NCI-H446 treated with DMSO at 0.1 percent for 48 hours (cell line): ENCODE measurements around the gene CXADR.
"Not testable (repeated sequence)": the region's sequence is repeated elsewhere in the genome, so short reads cannot be mapped to it uniquely, and the experiment has no call there.

Experiments
- DNase-seq: peaks from one replicate; lab custom pipeline; 2025; lab: John Stamatoyannopoulos, UW

The CXADR gene

DNA sequence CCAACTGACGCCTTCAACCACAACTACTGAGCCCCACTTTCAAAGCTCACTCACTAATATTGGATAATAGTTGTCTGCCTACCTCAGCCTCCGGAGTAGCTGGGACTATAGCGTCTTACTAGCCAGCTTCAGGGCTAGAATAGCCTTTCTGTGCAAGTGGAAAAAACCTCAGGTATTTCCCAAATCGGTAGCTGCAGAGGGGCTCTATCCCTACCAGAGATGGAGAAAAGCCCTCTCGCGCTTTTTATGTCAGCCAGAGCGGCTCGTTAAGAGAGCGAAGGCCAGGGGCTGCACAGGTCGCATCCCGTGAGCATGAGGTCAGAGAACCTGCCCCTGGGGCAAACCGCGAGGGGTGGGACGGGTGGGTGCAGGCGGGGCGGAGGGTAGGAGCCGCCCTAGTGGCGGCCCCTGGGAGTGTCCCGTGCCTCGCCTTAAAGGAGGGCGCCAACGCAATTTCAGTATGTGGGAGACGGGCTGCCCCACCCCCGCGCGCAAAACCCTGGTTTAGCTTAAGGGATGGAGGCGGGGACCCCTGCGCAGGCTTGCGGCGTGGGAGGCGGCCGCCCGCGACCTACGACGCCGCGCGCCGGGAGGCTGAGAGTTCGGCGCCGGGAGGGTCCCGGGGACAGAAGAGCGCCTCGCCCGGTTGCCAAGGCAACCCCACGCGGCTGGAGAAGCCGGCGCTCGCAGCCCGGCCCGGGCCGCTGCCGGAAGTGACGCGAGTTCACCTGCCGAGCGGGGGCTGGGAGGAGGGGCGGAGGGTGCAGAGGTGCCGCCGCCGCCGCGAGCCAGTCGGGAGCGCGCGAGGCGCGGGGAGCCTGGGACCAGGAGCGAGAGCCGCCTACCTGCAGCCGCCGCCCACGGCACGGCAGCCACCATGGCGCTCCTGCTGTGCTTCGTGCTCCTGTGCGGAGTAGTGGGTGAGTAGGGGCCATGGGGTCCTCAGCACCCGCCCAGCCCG is at the start of gene CXADR:
TSS of gene CXADR (plus strand) at position 791 of the 961 bp plus-strand sequence. CDS start at position 878, 87 bp downstream.
- DNase-seq = peak; percentile 87

DNA sequence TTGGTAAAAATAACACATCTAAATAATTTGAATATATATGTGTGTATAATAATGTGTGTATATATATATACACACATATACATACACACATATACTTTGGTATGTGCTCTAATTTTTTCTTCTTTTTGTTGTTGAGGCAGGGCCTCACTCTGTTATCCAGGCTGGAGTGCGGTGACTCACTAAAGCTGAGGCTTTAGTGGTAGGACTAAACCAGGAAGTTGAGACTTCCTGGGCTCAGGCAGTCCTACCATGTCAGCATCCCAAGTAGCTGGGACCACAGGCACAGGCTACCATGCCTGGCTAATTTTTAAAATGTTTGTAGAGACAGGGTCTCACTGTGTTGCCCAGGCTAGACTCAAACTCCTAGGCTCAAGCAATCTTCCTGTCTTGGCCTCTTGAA is 46.7 kb upstream of the CXADR start:
- DNase-seq = no peak

- no peak for DNase-seq
These were observed 45.5 kb upstream of the CXADR start for GRCh38 chr21:17467392-17467791.

DNA sequence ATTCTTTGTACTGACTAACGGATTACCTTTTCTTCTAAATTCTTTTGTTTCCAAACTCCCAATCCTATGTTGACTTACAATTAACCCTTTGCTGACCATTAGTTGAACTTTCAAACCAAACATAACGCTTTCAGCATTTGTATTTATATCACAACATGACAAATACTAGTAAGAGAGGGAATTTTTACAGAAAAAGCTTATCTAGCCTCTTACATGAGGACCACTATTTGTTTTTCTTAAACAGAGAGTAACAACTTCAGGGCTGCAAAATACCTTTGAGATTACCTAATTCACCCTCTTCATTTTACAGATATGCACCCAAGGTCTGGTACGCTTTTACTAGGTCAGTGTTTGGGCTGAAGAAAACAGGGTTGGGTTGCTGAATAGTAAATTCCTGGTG is 45.0 kb upstream of the CXADR start:
- no peak for DNase-seq

DNA sequence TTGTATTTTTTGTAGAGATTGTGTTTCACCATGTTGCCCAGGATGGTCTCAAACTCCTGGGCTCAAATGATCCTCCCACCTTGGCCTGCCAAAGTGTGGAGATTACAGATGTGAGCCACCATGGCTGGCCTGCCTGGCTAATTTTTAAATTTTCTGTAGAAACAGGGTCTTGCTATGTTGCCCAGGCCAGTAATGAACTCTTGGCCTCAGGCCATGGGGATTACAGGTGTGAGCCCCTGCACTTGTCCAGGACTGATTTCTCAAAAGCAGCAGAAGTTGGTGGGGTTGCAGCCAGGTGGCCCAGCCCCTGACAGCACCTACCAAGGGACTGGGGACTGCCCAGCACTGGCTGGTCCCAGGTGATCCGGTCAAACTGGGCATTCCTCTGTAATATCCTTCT is 44.1 kb upstream of the CXADR start:
- DNase-seq = no peak

DNA sequence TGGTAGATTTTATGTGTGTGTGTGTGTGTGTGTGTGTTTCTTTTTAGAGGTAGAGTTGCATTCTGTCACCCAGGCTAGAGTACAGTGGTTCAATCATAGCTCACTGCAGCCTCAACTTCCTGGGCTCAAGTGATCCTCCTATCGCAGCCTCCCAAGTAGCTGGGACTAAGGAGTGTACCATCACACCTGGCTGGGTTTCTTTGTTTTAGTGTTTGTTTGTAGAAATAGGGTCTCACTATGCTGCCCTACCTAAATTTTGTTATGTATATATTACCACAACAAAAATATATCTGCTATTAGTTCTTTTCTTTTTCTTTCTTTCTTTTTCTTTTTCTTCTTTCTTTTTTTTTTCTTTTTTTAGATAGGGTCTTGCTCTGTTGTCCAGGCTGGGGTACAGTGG is 43.1 kb upstream of the CXADR start:
- DNase-seq = no peak

DNA sequence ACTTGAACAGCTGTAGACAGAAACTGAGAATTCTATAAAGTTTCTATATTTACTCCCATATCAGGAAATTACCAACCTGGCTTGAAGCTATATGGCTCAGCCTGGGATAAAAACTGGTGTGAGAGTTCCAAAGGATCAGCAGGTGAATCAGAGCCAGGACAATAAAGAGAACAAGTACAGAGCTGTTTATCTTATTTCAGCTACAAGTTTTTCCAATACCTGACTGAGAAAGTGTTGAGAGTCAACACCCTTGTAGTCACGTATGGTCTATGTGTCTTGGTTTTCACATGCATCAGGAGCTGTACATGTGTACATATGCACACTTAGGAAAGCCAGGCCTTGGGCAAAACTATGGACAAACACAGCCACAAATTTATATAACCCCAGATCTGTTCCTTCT is 40.7 kb upstream of the CXADR start:
- DNase-seq = no peak

GRCh38 chr21:17472592-17473271 is 40.1 kb upstream of the CXADR start:
- no peak for DNase-seq

- DNase-seq = no peak
These were observed 36.8 kb upstream of the CXADR start for GRCh38 chr21:17476006-17476405.

- not testable (repeated sequence) for DNase-seq
These were observed 34.7 kb upstream of the CXADR start for GRCh38 chr21:17478156-17478555.

DNA sequence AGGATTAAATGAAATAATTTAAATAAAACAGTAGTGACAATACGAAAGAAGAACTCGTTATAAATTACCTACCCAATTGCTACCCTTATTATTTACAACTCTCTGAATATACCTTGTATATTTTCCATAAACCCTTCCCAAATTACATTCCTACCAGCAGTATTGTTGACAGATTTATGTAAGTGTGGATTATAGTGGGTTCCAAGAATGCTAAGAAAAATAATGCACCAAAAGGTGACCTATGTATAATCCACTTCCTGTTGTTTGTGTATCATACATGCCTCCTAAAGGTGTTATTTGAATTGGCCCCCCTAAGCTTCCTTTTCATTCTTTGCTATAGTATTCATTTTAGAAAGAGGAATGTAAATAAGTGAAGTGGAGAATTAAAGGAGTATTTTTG is 33.2 kb upstream of the CXADR start:
- no peak for DNase-seq

- DNase-seq = no peak
These were observed 29.9 kb upstream of the CXADR start for GRCh38 chr21:17482928-17483327.

GRCh38 chr21:17488620-17489019 is 24.2 kb upstream of the CXADR start:
- DNase-seq = no peak

DNA sequence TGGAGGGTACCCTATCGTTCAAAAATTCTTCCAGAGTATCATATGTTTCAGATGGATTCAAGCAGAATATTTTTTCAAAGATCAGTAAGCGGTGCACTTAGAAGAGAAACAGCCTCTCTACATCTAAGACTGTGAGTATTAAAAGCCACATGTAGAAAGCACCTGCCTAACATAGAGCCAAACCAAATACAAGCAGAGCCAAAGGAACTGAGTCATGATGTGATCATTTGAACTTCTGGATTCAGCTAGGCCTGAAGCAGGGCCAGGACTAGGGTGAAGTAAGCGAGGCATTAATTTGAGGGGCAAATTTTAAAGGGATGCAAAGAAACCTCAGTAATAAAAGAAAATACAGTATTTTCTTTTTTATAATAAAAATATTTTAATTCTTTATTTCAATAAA is 23.3 kb upstream of the CXADR start:
- peak; percentile 52 for DNase-seq

DNA sequence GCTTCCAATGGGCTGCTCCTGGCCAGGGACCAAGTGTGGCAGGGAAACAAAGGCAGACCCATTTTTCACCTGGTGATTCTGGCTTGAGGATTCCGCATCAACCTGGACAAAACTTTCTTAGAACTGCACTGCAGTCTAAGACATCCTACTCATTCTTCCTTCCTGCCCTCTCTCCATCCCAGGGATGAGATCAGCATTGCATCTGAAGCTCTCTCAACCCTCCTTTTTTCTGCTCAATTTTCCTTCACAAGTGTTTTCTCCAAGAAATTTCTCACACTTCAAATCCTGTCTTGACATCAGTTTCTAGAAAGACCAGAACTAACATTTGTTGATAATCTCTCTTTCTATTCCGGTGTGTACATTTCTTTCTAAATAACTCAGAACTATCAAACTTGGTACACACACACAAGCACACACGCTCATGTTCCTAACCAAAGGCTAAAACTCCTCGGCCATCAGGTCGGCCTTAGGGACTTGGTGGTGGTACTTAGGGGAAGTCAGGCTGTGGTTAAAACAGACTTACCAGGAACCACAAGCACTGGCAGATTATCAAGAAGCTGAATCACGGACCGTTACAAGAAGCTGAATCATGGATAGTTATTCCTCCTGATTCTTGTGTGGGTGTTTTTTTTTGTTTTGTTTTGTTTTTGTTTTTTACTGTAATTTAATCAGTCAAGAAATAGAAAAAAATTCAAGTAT is 21.0 kb upstream of the CXADR start:
- no peak for DNase-seq

DNA sequence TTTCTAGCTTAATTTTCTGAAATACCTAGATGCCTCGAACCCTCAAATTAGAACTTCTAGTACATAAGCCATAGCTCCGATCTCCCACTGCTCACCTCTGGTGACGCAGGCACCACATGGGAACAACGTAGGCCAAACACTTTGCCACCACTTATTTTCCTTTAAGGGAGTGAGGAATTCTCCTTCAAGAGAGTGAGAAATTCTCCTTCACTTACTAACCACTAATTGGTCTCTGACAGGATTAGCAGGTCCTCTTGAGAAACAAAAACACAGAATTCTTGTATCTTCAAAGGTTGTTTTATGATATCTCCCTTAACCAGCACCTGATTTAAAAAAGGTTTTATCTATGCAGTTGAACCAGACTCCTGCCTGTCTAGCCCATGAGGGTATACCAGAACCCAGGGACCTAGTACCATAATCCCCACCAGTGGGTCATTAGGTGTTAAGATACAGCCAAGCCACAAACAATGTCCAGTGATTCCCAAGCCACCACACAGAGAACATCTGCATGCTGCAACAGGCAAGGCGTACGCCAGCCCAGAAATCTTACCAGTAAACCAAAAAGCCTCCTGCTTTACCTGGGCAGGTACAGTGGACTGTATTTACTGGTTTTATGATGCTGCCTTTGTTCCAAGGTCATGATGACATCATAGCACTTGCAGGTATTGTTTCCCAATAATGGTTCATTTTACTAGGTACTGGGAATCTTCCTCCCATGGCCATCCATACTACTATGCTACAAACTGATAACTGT is 20.3 kb upstream of the CXADR start:
- no peak for DNase-seq

GRCh38 chr21:17494051-17494450 is 18.8 kb upstream of the CXADR start:
- DNase-seq = no peak

DNA sequence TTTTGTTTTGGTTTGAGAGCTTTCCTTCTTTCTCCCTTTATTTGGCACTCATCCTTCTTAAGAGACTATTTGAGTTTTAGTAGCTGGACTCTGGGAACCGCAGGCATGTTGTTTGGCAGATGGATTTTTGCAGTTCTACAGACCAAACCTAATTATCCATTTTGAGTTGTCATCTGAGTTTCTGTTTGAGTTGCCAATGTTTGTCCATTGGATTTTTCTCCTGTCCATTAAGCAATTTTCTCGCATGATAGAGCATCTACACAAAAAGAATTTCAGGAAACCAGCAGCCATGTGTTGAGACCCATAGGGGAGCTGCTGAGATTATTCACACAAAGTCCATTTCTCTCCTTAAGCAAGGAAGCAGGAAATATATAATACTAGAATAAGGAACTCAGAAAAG is 17.2 kb upstream of the CXADR start:
- DNase-seq = peak; percentile 93

DNA sequence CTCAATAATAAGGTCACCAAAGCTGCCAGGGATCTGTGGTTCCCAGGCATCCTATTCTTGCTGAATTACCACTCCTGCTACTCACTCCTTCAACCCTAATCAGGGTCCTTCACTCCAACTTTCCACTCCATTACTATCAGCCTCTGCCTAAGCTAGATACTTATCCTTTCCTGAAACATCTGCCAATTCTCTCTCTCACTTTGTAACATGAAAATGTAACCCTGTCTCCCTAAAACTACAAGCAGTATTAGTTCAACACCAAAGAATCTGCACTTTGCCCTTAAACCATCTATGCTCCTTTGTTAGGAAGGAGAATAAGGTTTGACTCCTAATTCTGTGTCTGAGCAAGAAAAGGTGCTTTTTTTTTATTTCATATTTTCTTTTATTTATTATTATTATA is 15.5 kb upstream of the CXADR start:
- no peak for DNase-seq

DNA sequence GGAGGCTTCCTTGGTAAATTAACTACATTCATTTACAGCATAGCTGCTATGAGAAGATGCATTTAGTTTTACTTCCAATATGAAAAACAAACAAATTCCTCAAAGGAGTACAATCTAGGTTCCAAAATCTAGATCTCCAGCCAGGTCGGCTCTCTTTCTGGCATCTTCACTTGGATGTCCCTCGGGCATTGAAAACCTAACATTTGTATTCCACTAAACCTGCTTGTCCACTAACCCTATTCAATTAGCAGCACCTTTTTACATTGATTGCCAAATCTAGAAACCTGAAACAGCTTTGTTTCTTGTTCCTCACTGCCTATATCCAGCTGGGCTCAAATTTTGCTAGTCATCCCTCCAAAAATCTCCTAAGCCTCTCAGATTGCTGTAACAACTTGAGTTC is 14.3 kb upstream of the CXADR start:
- DNase-seq = no peak

DNA sequence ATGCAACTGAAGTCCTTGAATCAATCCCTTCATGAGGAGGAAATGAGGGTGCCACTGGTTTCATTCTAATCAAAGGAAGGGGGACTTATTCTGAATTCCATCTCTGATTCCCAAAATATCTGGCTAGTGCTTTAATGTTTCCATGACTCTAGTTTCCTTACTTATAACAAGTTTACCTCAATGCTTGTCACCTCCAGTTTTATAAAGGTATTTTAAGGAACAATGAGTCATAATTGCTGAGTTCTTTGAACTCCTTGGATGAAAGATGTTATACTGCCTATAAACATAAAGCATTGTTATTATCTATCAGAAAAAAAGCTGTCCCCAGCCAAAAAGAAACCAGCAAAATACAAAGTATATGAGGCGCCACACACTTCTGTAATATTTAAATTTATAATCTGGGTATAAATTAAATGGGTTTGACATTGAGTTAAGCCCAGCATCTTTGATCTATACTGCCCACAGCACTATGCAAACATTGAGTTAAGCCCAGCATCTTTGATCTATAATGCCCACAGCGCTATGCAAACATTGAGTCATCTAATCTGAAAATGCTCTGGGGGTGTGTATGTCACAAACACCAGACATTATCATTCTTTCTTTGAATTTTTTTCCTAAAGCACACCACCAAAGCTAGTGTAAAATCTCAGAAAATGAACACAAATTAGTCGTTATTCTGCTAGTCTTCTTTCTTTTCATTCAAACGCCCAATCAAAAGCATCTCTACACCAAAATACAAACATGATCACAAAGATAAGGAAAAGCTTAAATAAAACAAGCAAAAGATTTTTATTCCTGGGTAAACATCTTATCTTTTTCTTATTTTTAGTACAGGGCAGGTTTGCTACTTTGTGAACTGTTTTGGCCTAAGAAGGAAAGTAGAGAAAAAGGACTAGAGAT is 11.5 kb upstream of the CXADR start:
- no peak for DNase-seq
